ENCODE measurements around the gene CCDC78.

Gene CCDC78

DNA sequence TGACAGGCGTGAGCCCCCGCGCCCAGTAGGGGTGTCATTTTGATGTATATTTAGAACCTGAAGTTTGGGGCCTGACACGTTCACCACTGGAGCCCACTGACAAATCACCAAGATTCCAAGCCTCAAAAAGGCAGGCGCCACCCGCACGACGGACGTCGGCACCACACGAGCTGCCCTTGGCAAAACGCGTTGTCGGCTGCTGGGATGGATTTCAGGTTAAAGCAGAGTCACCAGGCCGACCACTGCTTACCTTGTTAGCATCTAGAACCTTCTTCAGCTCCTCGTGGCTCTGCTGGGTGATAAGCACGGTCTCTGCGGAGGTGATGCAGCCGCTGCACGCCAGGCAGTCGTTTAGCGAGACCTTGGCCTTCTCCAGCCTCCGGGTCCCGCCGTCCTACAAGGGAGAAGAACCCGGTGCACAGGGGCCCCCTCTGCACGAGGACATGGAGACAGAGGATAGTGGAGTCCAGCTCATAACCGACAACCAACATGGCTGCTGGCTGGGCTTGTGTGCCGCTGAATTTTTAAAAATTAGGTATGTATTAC is 10.8 kb upstream of the CCDC78 start:
- DNase-seq = no peak

DNA sequence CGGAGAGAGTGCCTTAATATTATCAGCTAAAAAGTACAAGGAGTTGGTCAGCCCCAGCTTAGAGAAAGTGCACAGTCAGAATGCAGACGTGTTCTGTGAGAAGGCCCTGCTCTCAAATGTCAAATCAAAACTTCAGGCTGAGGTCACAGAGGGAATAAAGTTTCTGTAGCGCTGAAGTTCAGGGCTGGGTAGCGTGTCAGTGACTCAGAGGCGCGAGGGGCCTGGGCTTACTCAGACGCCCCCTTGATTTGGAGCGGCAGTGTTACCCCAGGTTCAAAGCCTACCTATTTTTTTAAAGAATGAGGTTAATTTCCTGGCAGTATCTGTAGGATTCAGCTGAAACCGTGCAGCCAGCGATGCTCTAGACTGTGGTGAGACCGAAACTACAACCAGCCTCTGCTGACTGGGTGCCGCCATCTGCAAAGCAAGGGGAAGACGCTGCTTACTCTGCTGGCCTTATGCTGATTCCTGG is 9.8 kb upstream of the CCDC78 start:
- no peak for DNase-seq

DNA sequence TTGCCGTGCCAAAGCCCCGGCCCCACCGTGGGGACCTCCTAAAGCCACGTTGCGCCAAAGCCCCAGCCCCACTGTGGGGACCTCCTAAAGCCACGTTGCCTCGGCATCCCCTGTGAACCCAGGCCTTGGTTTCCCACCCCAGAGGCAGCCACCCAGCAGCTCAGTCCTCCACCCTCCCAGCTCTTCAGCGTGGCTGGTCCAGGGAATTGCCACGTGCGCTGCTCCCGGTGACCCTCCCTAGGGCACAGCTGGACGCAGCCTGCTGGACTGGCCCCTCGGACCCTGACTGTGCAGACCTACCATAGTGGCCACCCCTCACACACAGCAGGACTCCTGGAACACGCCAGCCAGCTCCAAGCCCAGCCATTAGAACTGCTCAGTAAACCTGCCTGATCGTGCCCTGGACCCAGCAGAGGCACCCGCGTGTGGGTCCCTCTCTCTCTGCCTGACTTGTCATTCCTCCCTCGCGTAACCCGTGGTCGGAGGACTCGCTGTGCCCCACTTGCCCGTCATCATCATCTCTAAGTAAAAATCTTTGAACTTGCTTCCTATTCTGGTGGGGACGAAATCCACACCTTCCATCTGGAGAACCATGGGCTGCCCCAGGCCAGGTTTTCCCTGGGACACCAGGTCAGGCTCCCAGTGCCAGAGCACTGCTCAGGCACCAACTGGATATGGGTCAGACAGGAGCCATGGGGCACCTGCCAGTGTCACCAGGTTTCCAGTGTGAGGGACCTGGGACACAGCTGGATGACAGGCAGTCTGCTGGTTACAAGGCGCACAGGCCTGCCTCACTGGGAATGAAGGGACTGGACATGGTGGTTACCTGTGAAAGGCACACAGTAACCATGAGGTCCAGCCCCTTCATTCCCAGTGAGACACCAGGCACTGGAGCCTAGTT is 9.0 kb upstream of the CCDC78 start:
- no peak for DNase-seq

- no peak for DNase-seq
These were observed 8.2 kb upstream of the CCDC78 start for GRCh38 chr16:734208-734980.

GRCh38 chr16:733382-734207 is 7.4 kb upstream of the CCDC78 start:
- DNase-seq = no peak

- no peak for DNase-seq
These were observed 6.7 kb upstream of the CCDC78 start for GRCh38 chr16:732936-733335.

DNA sequence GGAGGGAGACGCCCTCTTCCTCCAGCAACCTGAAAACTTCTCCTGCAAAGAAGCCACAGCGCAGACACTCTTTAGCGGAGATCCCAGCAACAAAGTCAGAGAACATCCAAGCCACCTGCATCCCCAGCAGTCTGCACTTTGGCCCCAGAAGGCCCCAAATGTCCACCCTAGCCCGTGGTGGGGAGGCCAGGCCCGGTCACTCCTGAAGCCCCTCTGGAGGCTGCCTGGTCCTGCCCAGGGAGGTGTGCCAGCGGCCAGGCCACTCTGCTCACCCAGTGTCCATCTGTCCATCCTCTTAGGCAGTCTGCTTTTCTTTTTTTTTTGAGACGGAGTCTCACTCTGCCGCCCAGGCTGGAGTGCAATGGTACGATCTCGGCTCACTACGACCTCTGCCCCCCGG is 6.1 kb upstream of the CCDC78 start:
- no peak for DNase-seq

DNA sequence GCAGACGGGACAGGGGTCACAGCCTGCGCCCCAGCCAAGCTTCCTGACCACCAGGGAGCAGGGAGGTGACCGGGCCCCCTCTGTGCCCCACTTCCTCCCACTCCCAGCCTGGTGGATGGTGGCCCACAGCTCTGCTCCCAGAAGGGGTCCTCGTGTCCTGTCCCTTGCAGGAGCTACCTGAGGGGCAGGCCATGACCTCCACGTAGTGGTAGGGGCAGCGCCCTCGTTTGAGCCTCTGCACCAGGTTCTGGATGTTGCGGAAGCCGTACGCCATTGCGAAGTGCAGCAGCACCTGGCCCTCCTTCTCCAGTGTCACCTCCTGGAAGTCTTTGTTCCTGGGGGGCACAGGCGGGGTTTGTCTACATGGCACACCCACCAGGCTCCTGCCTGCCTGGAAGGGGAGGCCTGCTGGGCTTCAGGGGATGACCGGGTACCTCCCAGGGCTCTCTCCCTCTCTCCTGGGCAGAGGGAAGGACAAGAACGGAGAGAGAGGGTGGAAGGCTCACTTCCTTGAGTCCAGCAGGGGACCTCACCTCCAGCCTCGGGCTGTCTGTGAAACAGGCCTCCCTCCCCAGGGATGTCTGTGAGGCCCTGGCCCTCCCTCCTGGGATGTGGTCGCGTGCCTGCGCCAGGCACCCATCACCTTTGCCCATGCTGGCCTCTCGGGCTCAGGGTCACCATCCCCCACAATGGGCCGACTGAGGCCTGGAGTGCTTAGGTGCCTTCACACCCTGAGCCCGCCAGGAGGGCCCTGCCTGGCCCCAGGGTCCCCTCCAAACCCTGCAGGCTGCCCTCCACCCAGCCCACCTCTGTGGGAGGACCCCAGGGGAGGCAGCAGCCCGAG is 4.6 kb upstream of the CCDC78 start:
- no peak for DNase-seq

DNA sequence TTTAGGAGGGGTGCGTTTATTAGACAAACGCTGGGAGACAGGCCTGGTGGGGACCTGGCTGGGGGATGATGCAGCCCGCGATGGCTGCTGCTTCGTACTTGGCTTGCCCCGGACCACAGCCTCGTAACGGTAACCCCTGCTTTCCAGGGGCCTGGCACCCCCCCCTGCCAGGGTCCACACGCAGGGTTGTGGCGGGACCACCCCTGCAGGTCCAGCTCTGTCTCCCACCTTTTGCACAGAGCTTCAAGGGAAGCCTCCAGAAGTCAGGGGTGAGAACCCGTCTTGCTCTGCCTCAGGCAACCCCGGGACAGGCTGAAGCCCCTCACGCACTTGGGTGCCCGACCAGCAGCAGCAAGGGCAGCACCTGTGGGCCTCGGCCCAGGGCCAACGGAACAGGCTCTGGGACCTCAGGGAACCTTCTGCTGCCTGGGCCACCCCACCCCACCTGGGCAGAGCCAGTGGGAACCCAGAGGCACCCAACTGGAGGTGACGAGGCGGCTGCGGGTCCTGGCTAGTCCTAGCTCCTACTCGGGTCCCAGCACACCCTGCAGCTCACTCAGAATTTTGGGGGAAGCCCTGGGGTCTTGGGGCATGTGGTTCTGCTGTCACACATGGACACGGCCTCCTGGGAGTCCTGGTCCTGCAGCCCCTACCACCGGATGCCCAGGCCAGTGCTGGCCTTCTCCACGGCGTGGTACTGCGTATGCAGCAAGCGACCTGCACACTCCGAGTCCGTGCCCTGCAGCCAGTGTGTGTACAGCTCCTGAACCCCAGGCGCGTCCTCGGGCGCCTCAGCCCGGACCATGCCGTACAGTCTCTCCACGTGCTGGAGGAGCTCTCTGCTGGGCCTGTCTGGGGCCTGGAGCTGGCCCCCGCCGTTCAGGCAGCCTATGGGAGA is 3.8 kb upstream of the CCDC78 start:
- DNase-seq = no peak

DNA sequence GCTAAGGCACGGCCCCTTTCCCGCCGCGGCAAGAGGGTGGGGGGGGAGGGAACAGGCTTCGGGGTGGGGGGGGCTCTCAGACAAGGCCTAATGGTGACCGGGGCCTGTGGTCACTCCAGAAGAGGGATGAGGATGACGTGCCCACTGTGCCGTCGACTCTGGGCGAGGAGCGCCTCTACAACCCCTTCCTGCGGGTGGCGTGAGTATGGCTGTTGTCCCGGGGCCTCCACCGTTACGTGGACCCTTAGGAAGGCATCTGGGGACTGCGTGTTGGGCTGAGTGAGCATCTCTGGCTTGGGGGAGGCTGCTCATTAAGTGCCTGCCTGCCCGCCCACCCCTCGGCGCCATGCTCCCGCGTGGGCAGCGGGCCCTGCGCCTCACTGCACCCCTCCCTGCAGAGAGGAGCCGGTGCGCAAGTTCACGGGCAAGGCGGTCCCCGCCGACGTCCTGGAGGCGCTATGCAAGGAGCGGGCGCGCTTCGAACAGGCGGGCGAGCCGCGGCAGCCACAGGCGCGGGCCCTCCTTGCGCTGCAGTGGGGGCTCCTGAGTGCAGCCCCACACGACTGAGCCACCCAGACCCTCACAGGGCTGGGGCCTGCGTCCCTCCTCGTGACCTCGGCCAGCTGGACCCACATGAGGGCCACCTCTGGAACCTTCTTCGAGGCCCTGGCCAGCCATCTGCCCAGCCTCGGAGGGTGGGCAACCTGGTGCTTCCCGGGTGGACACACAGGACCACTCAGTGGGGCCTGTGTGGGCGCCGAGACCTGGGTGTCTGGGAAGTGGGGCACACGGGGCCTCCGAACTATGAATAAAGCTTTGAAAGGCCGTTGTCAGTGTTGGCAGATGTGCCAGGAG is 2.9 kb upstream of the CCDC78 start:
- DNase-seq = no peak

GRCh38 chr16:728131-728889 is 2.1 kb upstream of the CCDC78 start:
- DNase-seq = peak in 1 of 2 experiments; percentile 48

GRCh38 chr16:727291-727977 is 1.2 kb upstream of the CCDC78 start:
- no peak for DNase-seq

DNA sequence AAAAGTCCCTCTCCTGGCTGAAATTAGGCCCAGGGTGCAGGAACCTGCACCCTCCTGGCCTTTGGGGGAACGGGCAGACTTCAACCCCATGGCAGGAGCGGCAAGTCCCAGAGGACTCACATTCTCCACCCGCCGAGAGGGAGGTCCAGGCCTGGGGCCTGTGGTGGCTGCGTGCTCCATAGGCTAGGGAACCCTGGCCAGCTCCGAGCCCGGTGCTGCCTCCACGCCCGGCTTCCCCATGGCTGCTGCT is 130 bp downstream of the CCDC78 start:
- no peak for DNase-seq

- no peak for DNase-seq
These were observed 618 bp downstream of the CCDC78 start for GRCh38 chr16:725463-726187.

DNA sequence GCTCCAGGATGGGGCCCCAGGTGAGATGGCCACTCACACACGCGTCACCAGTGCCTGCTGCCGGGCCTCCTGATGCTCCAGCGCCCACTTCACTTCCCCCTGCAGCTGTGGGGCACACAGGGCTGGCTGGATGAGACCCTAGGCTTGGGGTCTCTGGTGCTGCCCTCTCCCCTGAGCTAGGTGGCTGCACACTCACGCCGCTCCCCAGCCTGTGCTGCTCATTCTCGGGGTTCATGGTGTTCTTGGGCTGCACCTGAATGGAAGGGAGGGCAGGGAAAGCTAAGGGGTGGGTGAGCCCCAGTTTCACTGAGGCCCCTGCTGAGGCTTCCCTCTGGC is 1.2 kb downstream of the CCDC78 start:
- DNase-seq = no peak

GRCh38 chr16:724188-725040 is 1.8 kb downstream of the CCDC78 start:
- no peak for DNase-seq

DNA sequence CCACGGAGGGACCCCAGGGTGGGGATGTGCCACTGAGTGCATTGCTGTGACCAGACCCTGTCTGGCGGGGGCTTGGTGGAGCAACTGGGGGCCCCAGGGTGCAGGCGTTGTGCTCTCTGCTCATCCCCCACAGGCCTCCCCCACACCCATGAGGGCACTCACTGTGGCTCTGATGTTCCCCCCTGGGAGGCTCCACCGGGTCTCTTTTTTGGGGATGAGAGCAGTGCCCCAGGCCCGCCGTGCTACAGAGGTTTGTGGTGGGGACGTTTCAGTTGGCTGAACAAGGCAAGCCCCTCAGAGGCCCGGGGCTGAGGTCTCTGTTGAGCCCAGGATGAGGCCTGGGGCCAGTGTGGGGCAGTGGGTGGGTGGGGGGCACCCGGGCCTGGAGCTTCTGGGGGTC is 2.5 kb downstream of the CCDC78 start:
- DNase-seq = no peak

All from SW 1271 (cell line).